Endothelial cell (in vitro differentiated cells): ENCODE results near the gene RELN. TPM values are rescaled to one million over a fixed set of nuclear protein-coding genes. Genes with fewer than 3 reads are reported as not detected.
"Not testable (repeated sequence)": the region's sequence is repeated elsewhere in the genome, so short reads cannot be mapped to it uniquely, and the experiment has no call there.

Experiments
- DNase-seq: peaks from one replicate; pipeline ENCODE4 v3.0.0; 2021; ENCODE audit warnings: low spot score
- H3K27ac Mint-ChIP-seq: one replicate; pipeline ENCODE4 v1.8.0; 2021; ENCODE audit warnings: mixed read lengths, inconsistent platforms; ENCODE audit not compliant: unreplicated experiment
- H3K27me3 Mint-ChIP-seq: one replicate; pipeline ENCODE4 v1.8.0; 2021; ENCODE audit warnings: mild to moderate bottlenecking, moderate library complexity, mixed read lengths, inconsistent platforms; ENCODE audit not compliant: unreplicated experiment
- H3K36me3 Mint-ChIP-seq: one replicate; pipeline ENCODE4 v1.8.0; 2021; ENCODE audit warnings: mild to moderate bottlenecking, low read depth, mixed read lengths, inconsistent platforms; ENCODE audit not compliant: unreplicated experiment
- H3K4me1 Mint-ChIP-seq: one replicate; pipeline ENCODE4 v1.8.0; 2021; ENCODE audit warnings: mild to moderate bottlenecking, mixed read lengths, inconsistent platforms; ENCODE audit not compliant: unreplicated experiment
- H3K4me3 Mint-ChIP-seq: one replicate; pipeline ENCODE4 v1.8.0; 2021; ENCODE audit warnings: mild to moderate bottlenecking, mixed read lengths, inconsistent platforms; ENCODE audit not compliant: unreplicated experiment
- H3K9me3 Mint-ChIP-seq: one replicate; pipeline ENCODE4 v1.8.0; 2021; ENCODE audit warnings: mixed read lengths, inconsistent platforms; ENCODE audit not compliant: unreplicated experiment
- total RNA-seq: library from RNA; stranded (reverse); fragmentation: NEBNext Ultra II Directional; extraction: Animal tissue kit (Norgen Biotek cat#: 25700); gene quantifications from one replicate; pipeline ENCODE4 v1.2.1, GENCODE V29; 2021; ENCODE audit not compliant: unreplicated experiment
- TF ChIP-seq, protein P1 (sequence below): fragments of 200-600 bp; sonication (generic); IDR thresholded peaks from one replicate; pipeline ENCODE4 v1.5.0; 2021; ENCODE audit warnings: antibody characterized with exemption; ENCODE audit not compliant: unreplicated experiment

The RELN gene
- total RNA-seq, 1 donor from 2014 or later = 2.3 TPM

- no peak for DNase-seq
- Mint-ChIP-seq H3K4me1 (no peaks in the 10 kb centered on the region), H3K36me3 (no peaks in the 10 kb centered on the region), H3K27me3 (no peaks in the 10 kb centered on the region), H3K27ac (no peak overlapping the region), H3K9me3 (no peaks in the 10 kb centered on the region), H3K4me3 (no peak overlapping the region)
- TF ChIP-seq, protein P1, sequence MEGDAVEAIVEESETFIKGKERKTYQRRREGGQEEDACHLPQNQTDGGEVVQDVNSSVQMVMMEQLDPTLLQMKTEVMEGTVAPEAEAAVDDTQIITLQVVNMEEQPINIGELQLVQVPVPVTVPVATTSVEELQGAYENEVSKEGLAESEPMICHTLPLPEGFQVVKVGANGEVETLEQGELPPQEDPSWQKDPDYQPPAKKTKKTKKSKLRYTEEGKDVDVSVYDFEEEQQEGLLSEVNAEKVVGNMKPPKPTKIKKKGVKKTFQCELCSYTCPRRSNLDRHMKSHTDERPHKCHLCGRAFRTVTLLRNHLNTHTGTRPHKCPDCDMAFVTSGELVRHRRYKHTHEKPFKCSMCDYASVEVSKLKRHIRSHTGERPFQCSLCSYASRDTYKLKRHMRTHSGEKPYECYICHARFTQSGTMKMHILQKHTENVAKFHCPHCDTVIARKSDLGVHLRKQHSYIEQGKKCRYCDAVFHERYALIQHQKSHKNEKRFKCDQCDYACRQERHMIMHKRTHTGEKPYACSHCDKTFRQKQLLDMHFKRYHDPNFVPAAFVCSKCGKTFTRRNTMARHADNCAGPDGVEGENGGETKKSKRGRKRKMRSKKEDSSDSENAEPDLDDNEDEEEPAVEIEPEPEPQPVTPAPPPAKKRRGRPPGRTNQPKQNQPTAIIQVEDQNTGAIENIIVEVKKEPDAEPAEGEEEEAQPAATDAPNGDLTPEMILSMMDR = no peak
Measured at GRCh38 chr7:103793614-103794013, 195.8 kb downstream of the RELN start.

GRCh38 chr7:103791894-103792293 is 197.6 kb downstream of the RELN start:
- H3K9me3 Mint-ChIP-seq = no peaks in the 10 kb centered on the region
- no peaks in the 10 kb centered on the region for H3K27me3 Mint-ChIP-seq
- H3K4me3 Mint-ChIP-seq = no peak overlapping the region
- no peaks in the 10 kb centered on the region for H3K4me1 Mint-ChIP-seq
- DNase-seq = no peak
- H3K36me3 Mint-ChIP-seq = no peaks in the 10 kb centered on the region
- no peak overlapping the region for H3K27ac Mint-ChIP-seq
- TF ChIP-seq, protein P1 = no peak

GRCh38 chr7:103787041-103787440 is 202.4 kb downstream of the RELN start:
- H3K27me3 Mint-ChIP-seq, H3K36me3 Mint-ChIP-seq, H3K27ac Mint-ChIP-seq: not testable (repeated sequence)

DNA sequence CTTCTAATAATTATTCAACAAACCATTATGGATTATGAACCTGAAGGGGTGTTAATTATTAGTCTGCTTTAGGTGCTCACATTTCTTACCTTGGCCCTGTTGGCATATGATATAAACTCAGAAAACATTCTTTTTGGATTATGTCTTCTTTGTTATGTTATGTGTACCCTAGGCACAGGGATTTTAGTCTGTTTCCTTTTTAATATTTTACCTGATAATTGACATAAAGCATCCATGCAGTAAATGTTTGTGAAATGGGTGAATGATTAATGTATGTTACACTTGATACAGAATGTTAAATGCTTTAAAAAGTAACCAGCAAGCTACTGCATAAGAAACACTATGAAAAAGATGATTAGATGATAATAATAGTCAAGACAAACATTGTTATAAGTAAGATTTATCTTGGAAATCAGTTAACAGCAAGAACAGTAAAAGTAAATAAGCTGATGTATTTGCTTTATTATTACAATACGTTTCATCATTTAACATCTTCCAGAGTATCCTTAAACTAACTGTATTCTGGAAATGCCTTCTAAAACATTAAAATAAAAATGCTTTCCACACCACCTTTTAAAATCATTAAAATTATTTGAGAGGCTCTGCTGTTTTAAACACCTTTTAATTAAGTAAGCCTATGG is 204.7 kb downstream of the RELN start:
- Mint-ChIP-seq H3K27me3 (no peaks in the 10 kb centered on the region), H3K4me1 (no peaks in the 10 kb centered on the region), H3K36me3 (no peaks in the 10 kb centered on the region), H3K4me3 (no peak overlapping the region), H3K27ac (no peak overlapping the region), H3K9me3 (no peaks in the 10 kb centered on the region)
- TF ChIP-seq, protein P1 = no peak
- DNase-seq = no peak

More at GRCh38 chr7:103787041-103787440, 202.4 kb downstream of the RELN start:
- not testable (repeated sequence) for H3K4me1 Mint-ChIP-seq, DNase-seq, H3K9me3 Mint-ChIP-seq, H3K4me3 Mint-ChIP-seq

GRCh38 chr7:103781409-103781808 is 208.0 kb downstream of the RELN start:
- H3K9me3 Mint-ChIP-seq = no peaks in the 10 kb centered on the region
- H3K36me3 Mint-ChIP-seq = no peaks in the 10 kb centered on the region
- TF ChIP-seq, protein P1 = no peak

GRCh38 chr7:103780561-103780960 is 208.9 kb downstream of the RELN start:
- H3K4me1 Mint-ChIP-seq, DNase-seq, H3K27ac Mint-ChIP-seq, H3K4me3 Mint-ChIP-seq, H3K27me3 Mint-ChIP-seq, H3K36me3 Mint-ChIP-seq, H3K9me3 Mint-ChIP-seq: not testable (repeated sequence)

More at GRCh38 chr7:103781409-103781808, 208.0 kb downstream of the RELN start:
- no peak for DNase-seq
- Mint-ChIP-seq H3K27me3 (no peaks in the 10 kb centered on the region), H3K27ac (no peak overlapping the region), H3K4me1 (no peaks in the 10 kb centered on the region), H3K4me3 (no peak overlapping the region)
